H9 (cell line): ENCODE results near the gene SCGB2A2. TPM values are rescaled to one million over a fixed set of nuclear protein-coding genes. Genes with fewer than 3 reads are reported as not detected.

Source experiments
- DNase-seq: peaks from one replicate; pipeline ENCODE4 v3.0.0-alpha.2; 2017
- H2AFZ ChIP-seq: one replicate; pipeline ENCODE4 v1.6.1; 2013; ENCODE audit warnings: mild to moderate bottlenecking, low read length, control low read depth, moderate library complexity
- H2AK5ac ChIP-seq: 2 replicates; pipeline ENCODE4 v1.6.1; 2013; ENCODE audit warnings: low read length, control low read depth, mixed read lengths; ENCODE audit not compliant: insufficient read length
- H2BK120ac ChIP-seq: one replicate; pipeline ENCODE4 v1.6.1; 2013; ENCODE audit warnings: low read depth, mild to moderate bottlenecking, low read length, control low read depth, inconsistent platforms; ENCODE audit not compliant: poor library complexity, severe bottlenecking
- H2BK12ac ChIP-seq: 2 replicates; pipeline ENCODE4 v1.6.1; 2013; ENCODE audit warnings: low read length, control low read depth, mixed read lengths, low read depth; ENCODE audit not compliant: insufficient read length
- H2BK15ac ChIP-seq: 2 replicates; pipeline ENCODE4 v1.6.1; 2013; ENCODE audit warnings: low read depth, low read length, control low read depth
- H2BK20ac ChIP-seq: one replicate; pipeline ENCODE4 v1.6.1; 2013; ENCODE audit warnings: low read depth, mild to moderate bottlenecking, low read length, control low read depth, inconsistent platforms; ENCODE audit not compliant: poor library complexity, severe bottlenecking
- H2BK5ac ChIP-seq: 2 replicates; pipeline ENCODE4 v1.6.1; 2013; ENCODE audit warnings: low read length, control low read depth, mixed read lengths; ENCODE audit not compliant: insufficient read length
- H3K14ac ChIP-seq: 2 replicates; pipeline ENCODE4 v1.6.1; 2013; ENCODE audit warnings: low read length, control low read depth; ENCODE audit not compliant: insufficient read depth
- H3K18ac ChIP-seq: 2 replicates; pipeline ENCODE4 v1.6.1; 2013; ENCODE audit warnings: low read depth, mild to moderate bottlenecking, mixed read lengths, low read length, control low read depth; ENCODE audit not compliant: insufficient read length
- H3K23ac ChIP-seq: 2 replicates; pipeline ENCODE4 v1.6.1; 2013; ENCODE audit warnings: low read length, control low read depth, mixed read lengths, low read depth; ENCODE audit not compliant: insufficient read length
- H3K23me2 ChIP-seq: 2 replicates; pipeline ENCODE4 v1.6.1; 2013; ENCODE audit warnings: low read depth, mild to moderate bottlenecking, mixed read lengths, low read length, control low read depth; ENCODE audit not compliant: insufficient read length, poor library complexity, severe bottlenecking
- H3K27ac ChIP-seq: 2 replicates; pipeline ENCODE4 v1.5.1; 2013; ENCODE audit warnings: low read length, control low read depth, mixed read lengths, low read depth; ENCODE audit not compliant: insufficient read length
- H3K27me3 ChIP-seq: 2 replicates; pipeline ENCODE4 v1.6.1; 2013; ENCODE audit warnings: low read length, control low read depth, inconsistent platforms; ENCODE audit not compliant: insufficient read depth
- H3K4ac ChIP-seq: 2 replicates; pipeline ENCODE4 v1.6.1; 2013; ENCODE audit warnings: low read depth, mild to moderate bottlenecking, control low read depth, inconsistent platforms, low read length, moderate library complexity
- H3K4me1 ChIP-seq: 2 replicates; pipeline ENCODE4 v1.6.1; 2013; ENCODE audit warnings: low read length, control low read depth, inconsistent platforms; ENCODE audit not compliant: insufficient read depth
- H3K4me2 ChIP-seq: 2 replicates; pipeline ENCODE4 v1.6.1; 2013; ENCODE audit warnings: low read length, control low read depth, mixed read lengths; ENCODE audit not compliant: insufficient read length, insufficient read depth
- H3K56ac ChIP-seq: 2 replicates; pipeline ENCODE4 v1.6.1; 2013; ENCODE audit warnings: low read depth, mild to moderate bottlenecking, mixed read lengths, low read length, control low read depth; ENCODE audit not compliant: insufficient read length
- H3K79me1 ChIP-seq: 2 replicates; pipeline ENCODE4 v1.6.1; 2013; ENCODE audit warnings: low read depth, mild to moderate bottlenecking, moderate library complexity, low read length, control low read depth, inconsistent platforms; ENCODE audit not compliant: insufficient read depth, poor library complexity, severe bottlenecking
- H3K79me2 ChIP-seq: 2 replicates; pipeline ENCODE4 v1.6.1; 2013; ENCODE audit warnings: low read length, control low read depth, inconsistent platforms; ENCODE audit not compliant: insufficient read depth
- H3K9ac ChIP-seq: 2 replicates; pipeline ENCODE4 v1.6.1; 2013; ENCODE audit warnings: low read length, control low read depth, mixed read lengths; ENCODE audit not compliant: insufficient read length; ENCODE audit errors: extremely low read depth
- H3K9me3 ChIP-seq: one replicate; pipeline ENCODE4 v1.6.1; 2013; ENCODE audit warnings: low read depth, low read length, inconsistent platforms; ENCODE audit not compliant: control insufficient read depth
- H3T11ph ChIP-seq: one replicate; pipeline ENCODE4 v1.6.1; 2013; ENCODE audit warnings: mild to moderate bottlenecking, low read length, control low read depth, inconsistent platforms
- H4K20me1 ChIP-seq: one replicate; pipeline ENCODE4 v1.6.1; 2013; ENCODE audit not compliant: control insufficient read depth, insufficient read length, insufficient read depth
- H4K5ac ChIP-seq: 2 replicates; pipeline ENCODE4 v1.6.1; 2013; ENCODE audit warnings: low read depth, mild to moderate bottlenecking, mixed read lengths, low read length, control low read depth; ENCODE audit not compliant: insufficient read length
- H4K8ac ChIP-seq: replicated peaks from 2 replicates; pipeline ENCODE4 v1.6.1; 2013; ENCODE audit warnings: low read length, control low read depth, mixed read lengths, low read depth; ENCODE audit not compliant: insufficient read length
- H4K91ac ChIP-seq: 2 replicates; pipeline ENCODE4 v1.6.1; 2013; ENCODE audit warnings: low read depth, mild to moderate bottlenecking, moderate library complexity, mixed read lengths, low read length, control low read depth; ENCODE audit not compliant: insufficient read length
- H3K27ac Mint-ChIP-seq, 3 experiments: 2 replicates in 2 of 3; 3 replicates in 1 of 3; pipeline ENCODE4 v1.8.0; 2020 to 2021; ENCODE audit warnings: mixed read lengths in 3 of 3, mild to moderate bottlenecking in 1 of 3, moderate library complexity in 1 of 3
- H3K27me3 Mint-ChIP-seq: 2 replicates; pipeline ENCODE4 v1.8.0; 2021; ENCODE audit warnings: low read depth, mild to moderate bottlenecking, moderate library complexity, mixed read lengths
- H3K36me3 Mint-ChIP-seq, 3 experiments: 2 replicates in 2 of 3; 3 replicates in 1 of 3; pipeline ENCODE4 v1.8.0; 2020 to 2021; ENCODE audit warnings: low read depth in 3 of 3, mixed read lengths in 3 of 3; ENCODE audit not compliant: insufficient read depth in 1 of 3
- H3K4me1 Mint-ChIP-seq, 2 experiments: 2 replicates each; pipeline ENCODE4 v1.8.0; 2020; ENCODE audit warnings: mixed read lengths in 2 of 2
- H3K4me3 Mint-ChIP-seq, 2 experiments: 2 replicates in 1 of 2; 3 replicates in 1 of 2; pipeline ENCODE4 v1.8.0; 2020 to 2021; ENCODE audit warnings: mild to moderate bottlenecking in 2 of 2, mixed read lengths in 2 of 2, moderate library complexity in 1 of 2
- H3K9me3 Mint-ChIP-seq, 2 experiments: 2 replicates in 1 of 2; 3 replicates in 1 of 2; pipeline ENCODE4 v1.8.0; 2020; ENCODE audit warnings: mild to moderate bottlenecking in 2 of 2, mixed read lengths in 2 of 2, moderate library complexity in 1 of 2
- WGBS: extraction: QIAGEN DNeasy Blood & Tissue Kit; methylation state at CpG from one replicate; pipeline ENCODE4 v1.1.7; 2013; ENCODE audit warnings: missing lambda C conversion rate, low lambda C conversion rate, mixed read lengths; ENCODE audit not compliant: insufficient read length; ENCODE audit errors: extremely low coverage; 5-methylcytosine and 5-hydroxymethylcytosine counted together
- total RNA-seq: library from RNA; stranded (reverse); gene quantifications from 2 replicates; pipeline ENCODE4 v1.2.1, GENCODE V29; 2021
- TF ChIP-seq, protein P1 (sequence below): fragments of 200-600 bp; sonication (generic); conservative IDR thresholded peaks from 3 replicates; pipeline ENCODE4 v1.8.0; 2021; ENCODE audit warnings: antibody characterized with exemption, mild to moderate bottlenecking

Gene SCGB2A2
- total RNA-seq, 1 experiment from 2014 or later: not detected

DNA sequence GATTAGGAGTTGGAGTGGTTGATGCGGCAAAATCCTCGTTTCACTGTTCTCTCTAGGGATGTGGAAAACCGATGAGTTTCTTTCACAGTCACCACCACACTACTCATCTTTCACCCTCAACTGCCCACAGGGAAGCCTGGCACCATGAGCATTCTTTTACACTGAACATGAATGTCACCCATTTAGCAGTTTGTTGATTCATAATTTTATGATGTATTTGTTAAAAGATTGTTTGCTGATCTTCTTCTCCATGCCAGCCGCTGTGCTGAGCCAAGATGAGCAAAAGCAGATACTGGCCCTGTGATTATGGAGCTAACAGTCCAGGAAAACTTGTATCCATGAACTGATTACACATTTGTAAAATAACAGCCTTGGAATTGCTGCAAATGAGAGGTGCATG lies 31.8 kb upstream of the SCGB2A2 start:
- Mint-ChIP-seq H3K36me3 (no peaks in the 10 kb centered on the region), H3K4me3 (no peak overlapping the region), H3K27me3 (peaks cover 34% of the 10 kb centered on the region), H3K4me1 (peaks cover 5 to 13% of the 10 kb centered on the region in 2 experiments; a peak in 2 of 4 replicates), H3K9me3 (no peaks in the 10 kb centered on the region), H3K27ac (no peak overlapping the region)
- TF ChIP-seq, protein P1, sequence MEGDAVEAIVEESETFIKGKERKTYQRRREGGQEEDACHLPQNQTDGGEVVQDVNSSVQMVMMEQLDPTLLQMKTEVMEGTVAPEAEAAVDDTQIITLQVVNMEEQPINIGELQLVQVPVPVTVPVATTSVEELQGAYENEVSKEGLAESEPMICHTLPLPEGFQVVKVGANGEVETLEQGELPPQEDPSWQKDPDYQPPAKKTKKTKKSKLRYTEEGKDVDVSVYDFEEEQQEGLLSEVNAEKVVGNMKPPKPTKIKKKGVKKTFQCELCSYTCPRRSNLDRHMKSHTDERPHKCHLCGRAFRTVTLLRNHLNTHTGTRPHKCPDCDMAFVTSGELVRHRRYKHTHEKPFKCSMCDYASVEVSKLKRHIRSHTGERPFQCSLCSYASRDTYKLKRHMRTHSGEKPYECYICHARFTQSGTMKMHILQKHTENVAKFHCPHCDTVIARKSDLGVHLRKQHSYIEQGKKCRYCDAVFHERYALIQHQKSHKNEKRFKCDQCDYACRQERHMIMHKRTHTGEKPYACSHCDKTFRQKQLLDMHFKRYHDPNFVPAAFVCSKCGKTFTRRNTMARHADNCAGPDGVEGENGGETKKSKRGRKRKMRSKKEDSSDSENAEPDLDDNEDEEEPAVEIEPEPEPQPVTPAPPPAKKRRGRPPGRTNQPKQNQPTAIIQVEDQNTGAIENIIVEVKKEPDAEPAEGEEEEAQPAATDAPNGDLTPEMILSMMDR: no peak
- WGBS: no CpG with 5 or more reads among the region's 4 CpGs
- no peaks in the 10 kb centered on the region for H4K20me1 ChIP-seq
- H3K27me3 ChIP-seq: no peaks in the 10 kb centered on the region
- no peak overlapping the region for H3T11ph ChIP-seq
- no peak overlapping the region for H2AK5ac ChIP-seq
- no peaks in the 10 kb centered on the region for H3K4me1 ChIP-seq
- no peak overlapping the region for H4K91ac ChIP-seq
- no peak overlapping the region for H4K8ac ChIP-seq
- H3K9me3 ChIP-seq: no peaks in the 10 kb centered on the region
- H3K79me2 ChIP-seq: peaks cover 1% of the 10 kb centered on the region; the same call in 1 of the 2 replicates
- no peak overlapping the region for H2AFZ ChIP-seq
- no peak overlapping the region for H4K5ac ChIP-seq
- no peak overlapping the region for H2BK12ac ChIP-seq
- H3K23ac ChIP-seq: no peak overlapping the region
- no peak overlapping the region for H3K14ac ChIP-seq
- no peaks in the 10 kb centered on the region for H3K79me1 ChIP-seq
- no peak overlapping the region for H3K4ac ChIP-seq
- H3K27ac ChIP-seq: no peak overlapping the region
- H3K4me2 ChIP-seq: no peak overlapping the region
- H3K18ac ChIP-seq: no peak overlapping the region
- no peak overlapping the region for H2BK120ac ChIP-seq
- no peak overlapping the region for H2BK15ac ChIP-seq
- no peaks in the 10 kb centered on the region for H3K23me2 ChIP-seq
- H2BK5ac ChIP-seq: no peak overlapping the region
- H3K9ac ChIP-seq: no peak overlapping the region
- no peak for DNase-seq
- H2BK20ac ChIP-seq: no peak overlapping the region
- H3K56ac ChIP-seq: no peak overlapping the region
